Measurements from ENCODE around the gene DGKB.

DNA sequence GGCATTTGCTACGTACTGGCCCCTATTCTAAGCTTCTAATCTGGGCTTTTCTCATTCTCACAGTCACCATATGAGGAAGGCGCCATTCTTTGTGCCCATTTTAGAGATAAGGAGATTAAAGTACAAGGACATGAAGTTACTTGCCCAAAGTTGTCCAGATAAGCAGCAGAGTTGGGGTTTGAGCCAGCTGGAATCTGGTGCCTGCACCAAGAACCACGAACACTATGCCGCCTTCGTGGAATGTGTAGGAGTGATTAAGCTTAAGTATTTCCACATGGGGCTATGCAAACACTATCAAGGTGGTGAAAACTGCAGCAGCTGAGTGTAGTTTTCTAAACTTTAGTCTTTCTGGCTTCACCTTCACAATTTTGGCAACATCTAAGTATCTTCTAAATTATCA is 570.4 kb downstream of the DGKB start:
- no peak for TF ChIP-seq POLR2A (IDR thresholded peaks at IDR 0.05)
- TF ChIP-seq, protein P1, sequence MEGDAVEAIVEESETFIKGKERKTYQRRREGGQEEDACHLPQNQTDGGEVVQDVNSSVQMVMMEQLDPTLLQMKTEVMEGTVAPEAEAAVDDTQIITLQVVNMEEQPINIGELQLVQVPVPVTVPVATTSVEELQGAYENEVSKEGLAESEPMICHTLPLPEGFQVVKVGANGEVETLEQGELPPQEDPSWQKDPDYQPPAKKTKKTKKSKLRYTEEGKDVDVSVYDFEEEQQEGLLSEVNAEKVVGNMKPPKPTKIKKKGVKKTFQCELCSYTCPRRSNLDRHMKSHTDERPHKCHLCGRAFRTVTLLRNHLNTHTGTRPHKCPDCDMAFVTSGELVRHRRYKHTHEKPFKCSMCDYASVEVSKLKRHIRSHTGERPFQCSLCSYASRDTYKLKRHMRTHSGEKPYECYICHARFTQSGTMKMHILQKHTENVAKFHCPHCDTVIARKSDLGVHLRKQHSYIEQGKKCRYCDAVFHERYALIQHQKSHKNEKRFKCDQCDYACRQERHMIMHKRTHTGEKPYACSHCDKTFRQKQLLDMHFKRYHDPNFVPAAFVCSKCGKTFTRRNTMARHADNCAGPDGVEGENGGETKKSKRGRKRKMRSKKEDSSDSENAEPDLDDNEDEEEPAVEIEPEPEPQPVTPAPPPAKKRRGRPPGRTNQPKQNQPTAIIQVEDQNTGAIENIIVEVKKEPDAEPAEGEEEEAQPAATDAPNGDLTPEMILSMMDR (IDR thresholded peaks at IDR 0.05) = no peak
